Stimulated activated CD4-positive, alpha-beta T cell treated with anti-CD3 and anti-CD28 coated beads, Interleukin-2, amount 100 ng/mL, for 24 hours (primary cell): Measurements from ENCODE around the gene ZNF445.
"Not testable (repeated sequence)": the region's sequence is repeated elsewhere in the genome, so short reads cannot be mapped to it uniquely, and the experiment has no call there.

Experiments
- DNase-seq, 2 donors: peaks; one replicate each; pipeline ENCODE4 v3.0.0-alpha.2; 2020

The ZNF445 gene

DNA sequence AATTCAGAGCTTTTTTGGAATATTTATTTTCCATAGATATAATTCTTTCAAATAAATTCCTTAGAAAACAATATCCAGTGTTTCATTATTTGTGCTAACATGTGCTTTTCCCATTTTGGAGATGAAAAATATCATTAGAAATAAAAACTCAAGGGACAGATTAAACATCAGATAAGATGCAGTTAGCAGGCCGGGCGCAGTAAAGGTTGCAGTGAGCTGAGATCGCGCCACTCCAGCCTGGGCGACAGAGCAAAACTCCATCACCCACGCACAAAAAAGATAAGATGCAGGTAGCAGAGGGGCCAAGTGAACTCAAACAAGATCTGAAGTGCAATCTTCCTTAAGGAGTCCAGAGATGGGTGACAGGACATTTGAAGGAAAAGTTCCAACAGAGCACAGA, 48.0 kb downstream of the ZNF445 start:
- DNase-seq, result no peak

DNA sequence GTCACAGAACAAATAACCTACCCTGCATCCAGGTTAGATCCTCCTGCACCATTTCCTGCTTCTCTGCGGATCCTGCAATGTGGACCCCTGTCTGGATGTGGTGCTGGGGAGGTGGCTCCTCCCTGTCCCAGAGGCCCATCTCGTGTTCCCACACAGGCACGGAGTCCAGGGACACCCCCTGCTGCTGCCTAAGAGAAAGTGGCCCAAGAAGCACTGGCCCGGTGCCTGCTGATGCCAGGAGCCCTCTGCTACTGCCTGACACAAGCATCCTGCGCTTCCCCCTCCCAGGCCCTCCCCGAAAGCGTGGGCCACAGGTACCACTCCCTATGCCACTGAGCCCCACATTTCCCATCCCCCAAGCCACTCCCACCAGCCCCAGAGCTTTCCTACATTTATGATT, 48.6 kb downstream of the ZNF445 start:
- no peak for DNase-seq

DNA sequence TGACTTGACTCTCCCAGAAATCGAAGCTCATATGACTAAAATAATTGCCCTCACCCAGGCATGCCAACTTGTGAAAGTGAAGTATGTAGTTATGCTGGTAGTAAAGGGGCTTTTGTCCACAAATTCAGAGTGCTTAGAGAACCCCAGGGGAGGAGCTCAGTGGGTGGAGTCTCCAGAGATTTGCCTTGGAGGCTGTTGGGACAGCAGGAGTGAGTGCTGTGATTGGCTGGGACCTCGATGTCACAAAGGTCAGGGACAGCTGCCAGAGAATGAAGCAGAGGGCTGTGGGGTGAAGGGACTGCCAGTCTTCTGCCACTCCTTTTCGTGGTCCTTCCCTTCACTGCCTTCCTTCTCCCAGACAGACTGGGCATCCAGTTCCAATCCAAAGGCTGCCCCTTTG, 49.8 kb downstream of the ZNF445 start:
- no peak for DNase-seq

DNA sequence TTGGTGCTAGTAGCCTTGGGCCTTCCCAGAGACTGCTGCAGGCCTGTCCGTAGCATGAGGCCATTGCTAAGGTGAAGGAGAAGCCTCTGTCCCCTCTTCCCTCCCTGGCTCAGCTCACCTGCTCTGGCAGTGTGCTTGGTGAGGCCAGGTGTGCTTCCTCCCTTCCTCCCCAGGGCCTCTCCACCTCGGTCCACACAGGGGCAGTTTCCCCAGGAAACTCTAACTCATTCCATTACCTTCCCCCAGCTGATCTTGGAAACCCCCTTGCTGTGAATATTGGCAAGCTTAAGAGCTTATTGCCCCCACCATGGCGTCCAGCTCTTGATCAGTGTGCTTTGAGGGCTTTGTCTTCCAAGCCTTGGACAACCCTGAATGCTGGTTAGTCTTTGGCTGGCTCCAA, 52.7 kb downstream of the ZNF445 start:
- DNase-seq, result no peak

DNA sequence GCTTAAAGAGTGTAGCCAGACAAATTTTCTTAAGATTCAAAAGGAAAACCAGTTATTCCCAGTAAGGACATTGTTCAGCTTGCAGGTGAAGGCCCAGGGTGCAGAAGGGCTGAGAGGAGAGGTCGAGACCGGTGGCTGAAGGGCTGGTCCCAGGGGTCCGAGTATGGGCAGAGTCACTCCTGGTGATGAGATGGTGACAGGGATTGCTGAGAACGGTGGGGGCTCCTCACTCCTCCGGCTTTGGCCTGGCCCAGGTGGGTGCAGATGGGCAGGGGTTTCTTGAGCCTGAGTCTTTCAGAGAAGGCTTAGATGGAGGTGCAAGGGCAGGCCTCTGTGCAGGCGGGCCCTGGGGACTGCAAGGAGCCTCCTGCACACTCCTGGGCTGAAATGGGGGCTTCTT, 56.2 kb downstream of the ZNF445 start:
- DNase-seq, result no peak

DNA sequence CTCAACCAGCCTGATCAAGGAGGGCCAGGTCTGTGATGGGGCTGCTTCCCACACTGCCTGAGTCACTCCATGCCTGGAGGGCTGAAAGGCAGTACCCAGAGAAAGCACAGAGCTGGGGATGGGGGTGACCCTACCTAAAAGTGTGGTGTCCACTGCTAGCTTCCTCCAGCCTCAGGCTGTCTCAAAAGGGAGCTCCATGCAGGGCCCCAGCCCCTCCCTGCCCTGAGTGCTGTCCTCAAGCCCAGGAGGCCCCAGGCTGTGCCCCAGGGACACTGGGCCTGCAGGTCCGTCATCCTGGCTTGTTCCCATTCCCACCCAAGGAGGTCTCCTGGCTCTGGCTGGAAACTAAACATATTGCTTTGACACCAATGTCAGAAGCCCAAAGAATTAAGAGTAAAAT, 56.8 kb downstream of the ZNF445 start:
- DNase-seq, result no peak

DNA sequence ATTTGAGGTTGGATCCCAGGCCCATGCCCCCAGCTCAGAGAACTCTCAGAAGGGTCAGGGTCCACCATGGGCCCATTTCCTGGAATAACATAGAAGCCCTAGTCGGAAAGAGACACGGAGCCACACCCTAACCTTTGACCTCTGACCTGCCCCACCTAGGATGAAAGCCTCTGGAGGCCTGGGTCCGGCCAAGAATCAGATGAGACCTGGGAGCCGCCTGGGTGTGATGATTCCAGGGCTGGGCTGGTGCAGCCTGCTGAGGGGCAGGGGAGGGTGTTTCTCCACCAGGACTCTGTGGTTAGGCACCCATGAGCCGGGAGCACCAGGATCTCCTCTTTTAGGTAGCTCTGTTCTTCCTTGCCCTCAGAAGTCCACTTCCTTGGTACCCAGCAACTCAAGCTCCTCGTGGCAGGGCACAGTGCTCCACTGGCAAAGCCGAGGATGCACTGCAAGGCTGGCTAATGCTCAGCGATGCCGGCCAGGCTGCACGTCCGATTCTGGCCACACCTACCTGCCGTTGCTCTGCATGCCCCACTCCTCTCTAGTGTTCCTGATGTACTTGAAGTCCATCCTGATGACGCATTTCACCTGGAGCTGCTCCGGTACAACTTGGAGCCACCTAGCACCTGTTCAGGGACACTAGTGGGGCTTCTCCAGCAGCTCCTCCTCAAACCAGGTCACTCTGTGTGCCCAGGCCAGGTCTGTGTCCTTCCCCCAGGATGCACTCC, 57.4 kb downstream of the ZNF445 start:
- DNase-seq, result no peak

DNA sequence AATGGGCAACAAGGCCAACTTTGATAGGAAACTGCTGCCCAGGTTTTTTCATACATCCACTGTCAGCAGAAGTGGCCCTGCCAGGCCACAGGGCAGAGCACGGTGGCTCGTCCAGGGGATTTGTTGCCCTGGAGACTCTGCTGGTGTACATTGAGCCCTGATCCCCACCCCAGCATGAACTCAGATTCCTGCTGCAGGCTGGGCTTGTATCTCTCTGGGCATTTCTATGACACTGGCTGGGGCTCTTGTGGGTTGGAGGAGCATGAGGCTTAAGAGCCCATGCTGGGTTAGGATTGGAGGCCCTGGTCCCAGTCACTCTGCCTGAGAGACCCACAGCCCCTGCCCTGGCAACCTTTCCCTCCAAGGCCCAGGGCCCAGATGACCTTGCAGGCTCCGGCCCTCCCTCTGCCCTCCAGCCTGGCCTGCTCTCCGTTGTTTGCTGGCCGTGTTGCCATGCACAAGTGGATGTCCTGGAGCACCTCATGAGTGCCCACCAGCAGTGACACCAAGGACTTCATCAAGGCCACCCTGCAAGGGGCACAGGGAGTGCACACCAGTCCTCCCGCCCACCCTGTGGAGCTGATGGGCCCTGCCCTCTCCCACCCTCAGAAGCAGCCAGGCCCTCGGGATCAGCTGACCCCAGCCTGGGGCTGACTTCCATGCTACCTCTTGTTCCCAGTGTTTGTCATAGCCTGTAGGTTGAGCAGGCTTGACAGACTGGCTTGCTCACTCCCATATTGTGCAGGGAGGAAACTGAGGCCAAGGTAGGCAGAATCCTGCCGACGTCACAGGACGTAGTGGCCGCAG, 58.2 kb downstream of the ZNF445 start:
- DNase-seq, result no peak

DNA sequence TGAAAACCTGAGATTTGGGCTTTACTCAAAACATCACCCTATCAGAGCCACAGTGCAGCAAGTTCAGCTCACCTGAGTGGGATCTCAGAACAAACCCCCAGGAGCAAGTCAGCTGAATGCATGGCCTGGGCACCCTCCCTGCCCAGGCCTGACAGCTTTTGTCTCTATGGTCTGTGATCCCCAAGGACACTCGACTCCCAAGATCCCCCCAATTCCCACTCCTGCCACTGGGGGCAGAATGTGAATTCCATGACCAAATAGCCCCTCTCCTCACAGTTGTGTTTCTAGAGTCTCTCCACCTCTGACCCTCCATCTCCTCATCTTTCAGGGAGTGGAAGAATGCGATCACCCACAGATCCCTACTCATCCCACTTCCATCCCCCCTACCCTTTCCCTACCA, 58.9 kb downstream of the ZNF445 start:
- DNase-seq, result peak in 1 of 2 donors; percentile 11

DNA sequence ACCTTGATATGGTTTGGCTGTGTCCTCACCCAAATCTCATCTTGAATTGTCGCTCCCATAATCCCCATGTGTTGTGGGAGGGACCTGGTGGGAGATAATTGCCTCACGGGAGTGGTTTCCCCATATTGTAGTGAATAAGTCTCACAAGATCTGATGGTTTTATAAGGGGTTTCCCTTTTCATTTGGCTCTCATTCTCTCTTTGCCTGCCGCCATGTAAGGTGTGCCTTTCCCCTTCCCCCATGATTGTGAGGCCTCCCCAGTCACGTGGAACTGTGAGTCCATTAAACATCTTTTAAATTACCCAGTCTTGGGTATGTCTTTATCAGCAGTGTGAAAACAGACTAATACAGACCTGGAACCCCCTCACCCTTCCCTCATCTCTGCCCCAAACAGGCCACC, 59.4 kb downstream of the ZNF445 start:
- DNase-seq, result not testable (repeated sequence)

DNA sequence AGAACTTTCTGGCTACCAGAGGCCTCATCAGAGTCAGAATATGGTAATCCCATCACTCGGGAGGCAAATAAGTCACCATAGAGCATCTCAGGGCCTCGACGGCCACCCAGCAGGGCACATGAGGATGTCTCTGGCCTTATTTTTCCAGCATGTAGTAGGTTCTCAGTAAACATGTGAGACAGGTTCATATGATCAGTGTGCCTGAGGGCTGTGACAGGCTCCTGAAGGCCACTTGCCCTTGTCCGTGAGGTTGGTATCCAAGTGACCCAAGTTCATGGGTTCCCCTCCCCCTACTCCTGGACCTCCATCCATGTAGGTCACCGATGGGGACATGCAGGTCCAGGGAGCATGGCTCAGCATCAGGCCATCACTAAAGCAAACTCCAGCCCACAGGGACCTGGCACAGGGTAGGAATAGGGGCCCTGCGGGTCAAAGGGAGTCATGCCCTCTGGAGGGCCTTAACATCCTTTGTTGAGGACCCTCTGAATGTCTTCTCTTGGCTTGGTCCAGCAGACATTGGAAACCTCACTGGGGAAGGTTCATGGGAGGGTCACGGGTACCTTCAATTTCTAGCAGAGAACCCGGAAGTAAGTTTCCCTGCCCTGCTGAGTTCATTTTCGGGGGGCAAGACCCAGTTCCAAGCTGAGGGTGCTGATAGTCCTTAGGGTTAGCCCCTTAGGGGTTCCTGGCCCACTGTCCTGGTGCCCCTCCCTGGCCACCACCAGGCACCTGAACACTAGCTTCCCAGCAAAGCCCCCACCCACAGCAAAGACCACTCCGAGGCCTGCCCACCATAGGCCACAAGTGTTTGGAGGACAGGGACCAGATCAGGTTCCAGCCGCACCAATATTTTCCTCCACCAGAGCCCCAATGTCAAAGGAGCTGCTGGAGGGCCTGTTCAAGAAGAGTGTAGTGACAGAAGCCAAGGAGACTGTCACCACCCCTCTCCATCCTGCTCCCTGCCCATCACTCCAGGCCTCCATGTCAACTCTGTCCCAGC, 61.1 kb downstream of the ZNF445 start:
- no peak for DNase-seq

DNA sequence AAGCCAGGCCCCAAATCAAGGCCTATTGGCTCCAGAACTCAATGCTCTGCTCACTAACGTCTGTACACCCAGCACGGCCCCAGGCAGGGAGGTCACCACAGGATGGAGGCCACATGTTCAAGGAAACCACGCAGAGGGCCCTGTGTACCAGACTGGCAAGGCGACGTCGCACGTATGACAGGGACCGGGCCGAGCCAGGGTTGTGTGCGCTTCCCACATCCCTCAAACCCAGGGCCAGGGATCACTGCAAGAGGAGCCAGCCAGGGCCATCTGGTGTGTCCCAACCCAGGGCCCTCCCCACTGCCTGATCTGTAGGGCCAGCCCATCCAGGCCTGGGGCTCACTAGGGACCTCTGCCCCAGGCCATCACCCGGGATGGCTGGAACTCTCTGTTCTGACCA, 62.0 kb downstream of the ZNF445 start:
- DNase-seq, result no peak

DNA sequence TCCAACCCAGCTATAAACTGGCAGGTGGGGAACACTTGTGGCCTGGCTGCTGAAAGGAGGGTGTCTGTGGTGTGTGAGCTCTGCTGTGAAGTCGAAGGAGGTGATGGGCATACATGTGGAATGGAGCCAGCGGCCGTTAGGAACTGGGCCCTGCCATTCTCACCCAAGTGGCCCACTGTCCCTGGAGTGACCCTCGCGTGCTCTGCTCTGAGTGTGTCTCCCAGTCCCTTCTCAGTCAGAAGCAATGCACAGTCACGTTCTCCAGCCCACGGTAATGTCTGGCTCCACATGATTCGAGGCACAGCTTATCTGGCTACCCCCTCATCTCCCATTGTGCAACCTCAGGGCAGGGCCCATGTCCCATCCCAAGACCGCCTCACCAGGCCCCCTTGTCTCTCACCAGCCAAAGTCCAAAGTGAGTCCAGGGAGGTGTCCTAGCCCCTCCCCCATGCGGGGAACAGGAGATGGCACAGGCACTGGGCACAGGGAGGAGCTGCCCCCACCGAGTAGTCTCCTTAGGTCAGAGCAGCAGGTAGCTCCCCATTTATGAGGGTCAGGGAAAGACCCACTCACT, 62.9 kb downstream of the ZNF445 start:
- DNase-seq, result no peak

DNA sequence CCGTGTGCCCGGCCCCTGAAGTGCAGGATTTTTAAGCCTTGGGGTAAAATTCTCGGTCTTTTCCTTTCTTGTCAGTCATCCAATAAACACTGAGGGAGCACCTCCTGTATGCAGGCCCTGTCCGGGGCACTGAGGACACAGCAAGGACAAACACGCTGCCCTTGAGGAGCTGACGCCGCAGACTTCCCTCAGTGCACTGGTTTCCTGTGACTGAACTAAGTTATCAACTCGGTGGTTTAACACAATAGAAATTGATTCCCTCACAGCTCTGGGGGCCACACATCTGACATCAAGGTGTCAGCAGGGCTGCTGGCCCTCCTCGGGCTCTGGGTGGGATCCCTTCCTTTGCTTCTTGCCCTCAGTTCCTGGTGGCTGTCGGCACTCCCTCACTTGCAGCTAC, 65.1 kb downstream of the ZNF445 start:
- DNase-seq, result no peak

DNA sequence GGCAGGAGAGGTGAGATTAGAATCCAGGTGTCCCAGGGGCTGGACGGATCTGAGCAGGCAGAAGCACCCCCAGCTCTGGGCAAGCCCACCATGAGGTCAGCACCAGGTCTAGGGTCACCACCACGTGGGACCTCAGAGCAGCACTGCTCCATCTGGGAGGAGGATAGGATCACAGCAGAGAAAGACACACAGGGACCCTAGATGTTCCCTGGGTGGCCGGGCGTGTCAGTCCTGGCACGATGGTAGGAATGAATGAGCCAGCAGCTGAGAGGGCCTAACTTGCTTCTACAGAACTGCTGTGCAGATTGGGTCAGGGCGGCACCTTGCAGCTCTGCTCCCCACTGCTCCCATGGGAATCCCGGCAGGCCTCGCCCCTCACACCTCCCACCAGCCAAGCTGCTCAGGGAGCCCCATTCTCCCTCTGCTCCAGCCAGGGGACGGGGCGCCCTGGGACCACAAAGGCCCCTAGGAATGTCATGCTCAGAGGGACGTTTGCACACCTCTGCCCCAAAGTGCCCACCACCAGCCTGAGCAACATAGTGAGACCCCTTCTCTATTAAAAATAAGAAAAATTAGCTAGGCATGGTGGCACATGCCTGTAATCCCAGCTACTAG, 66.3 kb downstream of the ZNF445 start:
- DNase-seq, result no peak

DNA sequence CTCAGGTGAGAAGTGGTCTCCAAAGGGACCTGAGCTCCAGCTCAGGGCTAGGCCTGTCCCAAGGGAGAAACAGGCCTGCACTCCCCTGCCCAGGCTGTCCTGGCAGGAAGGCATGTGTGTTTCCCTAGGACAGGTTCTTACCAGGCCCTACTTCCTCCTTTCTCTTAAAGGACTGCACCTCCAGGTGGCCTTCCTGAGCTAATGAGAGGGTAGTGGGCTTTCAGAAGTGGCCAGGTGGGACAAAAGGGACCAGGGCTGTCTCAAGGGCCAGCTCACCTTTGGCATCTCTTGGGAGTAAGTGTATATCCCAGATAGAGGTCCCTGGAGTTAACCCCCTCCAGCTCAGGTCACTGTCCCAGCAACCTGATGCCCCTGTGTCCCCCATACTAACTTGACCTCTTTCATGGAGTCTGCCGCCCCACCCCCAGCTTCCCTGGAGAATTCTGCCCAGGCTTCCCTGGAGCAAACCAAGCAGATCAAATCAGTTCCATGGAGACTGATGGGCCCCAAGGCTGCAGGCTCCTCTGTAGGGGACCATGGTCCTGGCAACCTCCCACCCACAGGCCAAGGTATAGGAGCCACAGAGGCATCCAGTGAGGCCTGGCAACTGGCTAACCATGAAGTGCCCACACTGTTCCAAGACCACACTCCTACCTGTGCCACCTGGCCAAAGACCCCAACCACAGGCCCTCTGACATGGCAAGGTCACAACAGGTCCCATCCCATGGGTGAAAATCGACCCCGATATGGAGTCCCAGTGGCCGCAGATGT, 67.6 kb downstream of the ZNF445 start:
- no peak for DNase-seq

DNA sequence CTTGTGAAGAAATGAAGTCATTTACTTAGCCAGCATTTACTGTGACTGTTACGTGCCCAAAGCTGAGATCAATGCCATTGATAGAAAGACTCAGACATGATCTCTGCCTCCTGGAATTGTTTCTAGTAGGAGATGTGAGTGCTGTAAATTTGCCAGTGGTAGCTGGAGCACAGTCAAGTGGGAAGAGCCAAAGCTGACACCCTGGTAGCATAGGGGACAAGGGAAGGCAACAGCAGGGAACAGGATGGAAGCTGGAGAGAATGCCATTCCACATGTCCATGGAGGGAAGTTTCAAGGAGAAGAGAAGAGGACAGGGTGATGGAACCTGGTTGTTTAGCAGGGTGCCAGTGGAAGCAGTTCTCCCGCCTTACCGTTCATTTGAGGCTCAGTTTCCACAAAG, 74.9 kb downstream of the ZNF445 start:
- DNase-seq, result no peak

DNA sequence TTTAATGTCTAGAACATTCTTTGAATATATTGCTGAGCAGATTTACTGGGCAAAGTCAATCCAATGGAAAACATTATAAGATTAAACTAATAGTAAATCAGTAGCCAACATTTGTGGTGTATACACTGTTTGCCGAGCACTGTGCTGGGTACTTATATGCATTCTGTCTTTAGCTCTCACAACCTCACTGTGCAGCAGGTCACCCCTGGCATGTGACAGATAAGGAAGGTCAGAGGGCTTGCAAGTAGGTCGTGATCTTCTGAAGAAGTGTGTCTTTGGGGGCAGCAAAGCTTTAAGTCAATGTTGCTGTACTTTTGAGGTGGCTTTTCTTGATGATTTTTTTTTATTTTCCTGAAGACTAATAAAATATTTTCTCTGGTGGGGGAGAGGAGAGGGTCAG, 76.7 kb downstream of the ZNF445 start:
- no peak for DNase-seq

DNA sequence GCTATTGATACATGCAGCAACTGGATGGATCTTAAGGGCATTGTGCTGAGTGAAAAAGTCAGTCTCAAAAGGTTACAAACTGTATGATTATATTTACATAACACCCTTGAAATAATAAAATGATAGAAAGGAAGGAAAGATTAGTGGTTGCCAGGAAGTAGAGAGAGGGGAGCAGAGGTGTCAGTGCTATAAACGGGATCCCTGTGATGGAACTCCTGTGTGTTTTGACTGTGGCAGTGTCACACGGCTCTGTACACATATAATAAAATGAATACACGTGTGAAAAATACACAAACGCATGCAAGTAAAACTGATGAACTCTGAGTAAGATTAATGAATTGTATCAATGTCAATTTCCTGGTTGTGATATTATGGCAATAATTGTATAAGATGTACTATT, 78.6 kb downstream of the ZNF445 start:
- DNase-seq, result no peak

DNA sequence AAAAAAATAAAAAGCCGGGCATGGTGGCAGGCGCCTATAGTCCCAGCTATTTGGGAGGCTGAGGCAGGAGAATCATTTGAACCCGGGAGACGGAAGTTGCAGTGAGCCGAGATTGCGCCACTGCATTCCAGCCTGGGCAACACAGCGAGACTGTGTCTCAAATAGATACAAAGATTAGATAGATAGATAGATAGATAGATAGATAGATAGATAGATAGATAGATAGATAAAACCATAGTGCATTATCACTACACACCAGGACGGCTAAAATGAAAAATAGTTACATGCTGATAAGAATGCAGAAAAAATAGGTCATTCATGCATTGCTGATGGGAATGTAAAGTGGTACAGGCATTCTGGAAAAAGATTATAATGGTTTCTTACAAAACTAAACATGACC, 79.2 kb downstream of the ZNF445 start:
- not testable (repeated sequence) for DNase-seq
